NCI-H2029 treated with DMSO at 0.1 percent for 48 hours (cell line): Measurements from ENCODE around the gene HIVEP3.

Source experiments
- DNase-seq: peaks from one replicate; lab custom pipeline; 2025; lab: John Stamatoyannopoulos, UW

Gene HIVEP3

GRCh38 chr1:41582351-41582750 lies 336.4 kb downstream of the HIVEP3 start:
- DNase-seq, result no peak

- no peak for DNase-seq
These were observed 336.8 kb downstream of the HIVEP3 start for GRCh38 chr1:41582004-41582325.

- no peak for DNase-seq
These were observed 337.3 kb downstream of the HIVEP3 start for GRCh38 chr1:41581216-41582003.

GRCh38 chr1:41580520-41581172 lies 338.1 kb downstream of the HIVEP3 start:
- no peak for DNase-seq

- no peak for DNase-seq
These were observed 338.7 kb downstream of the HIVEP3 start for GRCh38 chr1:41580021-41580420.

- no peak for DNase-seq
These were observed 339.9 kb downstream of the HIVEP3 start for GRCh38 chr1:41578712-41579335.

GRCh38 chr1:41576620-41577019 lies 342.1 kb downstream of the HIVEP3 start:
- DNase-seq, result no peak

- DNase-seq, result no peak
These were observed 342.5 kb downstream of the HIVEP3 start for GRCh38 chr1:41576206-41576605.

GRCh38 chr1:41574842-41575241 lies 343.9 kb downstream of the HIVEP3 start:
- DNase-seq, result no peak

- DNase-seq, result peak; percentile 100
These were observed 344.7 kb downstream of the HIVEP3 start for GRCh38 chr1:41573785-41574713.

GRCh38 chr1:41573194-41573593 lies 345.5 kb downstream of the HIVEP3 start:
- DNase-seq, result no peak

GRCh38 chr1:41572224-41572623 lies 346.5 kb downstream of the HIVEP3 start:
- no peak for DNase-seq

- no peak for DNase-seq
These were observed 347.7 kb downstream of the HIVEP3 start for GRCh38 chr1:41571041-41571440.

GRCh38 chr1:41568204-41568603 lies 350.5 kb downstream of the HIVEP3 start:
- no peak for DNase-seq

- no peak for DNase-seq
These were observed 351.8 kb downstream of the HIVEP3 start for GRCh38 chr1:41566969-41567368.

GRCh38 chr1:41566274-41566885 lies 352.3 kb downstream of the HIVEP3 start:
- DNase-seq, result no peak

- DNase-seq, result no peak
These were observed 353.8 kb downstream of the HIVEP3 start for GRCh38 chr1:41564741-41565475.

- DNase-seq, result no peak
These were observed 356.4 kb downstream of the HIVEP3 start for GRCh38 chr1:41562328-41562727.

- DNase-seq, result no peak
These were observed 357.8 kb downstream of the HIVEP3 start for GRCh38 chr1:41560931-41561330.

GRCh38 chr1:41560496-41560895 lies 358.2 kb downstream of the HIVEP3 start:
- DNase-seq, result no peak

- no peak for DNase-seq
These were observed 359.4 kb downstream of the HIVEP3 start for GRCh38 chr1:41559331-41559730.
